ENCODE results near the gene PKNOX2. TPM values are rescaled to one million over a fixed set of nuclear protein-coding genes. Genes with fewer than 3 reads are reported as not detected.

The PKNOX2 gene
- total and polyA plus RNA-seq, 9 donors, result 10.6 to 42.3 (median 30.0) TPM

DNA sequence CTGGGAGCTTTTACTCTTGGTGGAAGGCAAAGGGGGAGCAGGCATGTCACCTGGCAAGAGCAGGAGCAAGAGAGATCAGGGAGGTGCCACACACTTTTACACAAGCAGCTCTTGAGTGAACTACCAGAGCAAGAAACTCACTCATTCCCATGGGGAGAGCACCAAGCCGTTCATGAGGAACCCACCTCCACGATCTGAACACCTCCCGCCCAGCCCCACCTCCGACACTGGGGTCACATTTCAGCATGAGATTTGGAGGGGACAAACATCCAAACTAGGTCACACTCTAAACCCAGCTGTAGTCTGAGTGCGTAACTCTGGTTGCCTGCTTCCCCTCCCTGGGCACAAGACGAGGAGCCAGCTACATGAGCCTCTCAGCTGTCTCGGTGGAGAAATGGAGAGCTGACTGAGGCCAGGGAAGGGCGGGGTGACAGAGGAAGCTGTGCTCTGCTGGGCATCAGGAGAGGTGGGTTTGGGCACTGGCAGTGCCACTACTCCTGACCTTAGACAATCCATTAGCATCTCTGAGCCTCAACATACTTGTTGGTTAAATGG lies 134.6 kb downstream of the PKNOX2 start:
- TF ChIP-seq, protein P1, sequence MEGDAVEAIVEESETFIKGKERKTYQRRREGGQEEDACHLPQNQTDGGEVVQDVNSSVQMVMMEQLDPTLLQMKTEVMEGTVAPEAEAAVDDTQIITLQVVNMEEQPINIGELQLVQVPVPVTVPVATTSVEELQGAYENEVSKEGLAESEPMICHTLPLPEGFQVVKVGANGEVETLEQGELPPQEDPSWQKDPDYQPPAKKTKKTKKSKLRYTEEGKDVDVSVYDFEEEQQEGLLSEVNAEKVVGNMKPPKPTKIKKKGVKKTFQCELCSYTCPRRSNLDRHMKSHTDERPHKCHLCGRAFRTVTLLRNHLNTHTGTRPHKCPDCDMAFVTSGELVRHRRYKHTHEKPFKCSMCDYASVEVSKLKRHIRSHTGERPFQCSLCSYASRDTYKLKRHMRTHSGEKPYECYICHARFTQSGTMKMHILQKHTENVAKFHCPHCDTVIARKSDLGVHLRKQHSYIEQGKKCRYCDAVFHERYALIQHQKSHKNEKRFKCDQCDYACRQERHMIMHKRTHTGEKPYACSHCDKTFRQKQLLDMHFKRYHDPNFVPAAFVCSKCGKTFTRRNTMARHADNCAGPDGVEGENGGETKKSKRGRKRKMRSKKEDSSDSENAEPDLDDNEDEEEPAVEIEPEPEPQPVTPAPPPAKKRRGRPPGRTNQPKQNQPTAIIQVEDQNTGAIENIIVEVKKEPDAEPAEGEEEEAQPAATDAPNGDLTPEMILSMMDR (IDR thresholded peaks at IDR 0.05), result no peak
- TF ChIP-seq EP300 (IDR thresholded peaks at IDR 0.05) (no peak), POLR2A (IDR thresholded peaks at IDR 0.05) (no peak)
- 83 to 90% (median 89%) methylated on average over 8 of the region's 8 CpGs for WGBS, 3 donors
- no peaks in the 10 kb centered on the region for H3K27me3 ChIP-seq
- H3K4me3 ChIP-seq, result no peak overlapping the region
- peaks cover 10% of the 10 kb centered on the region for H3K4me1 ChIP-seq (ENCODE audit: insufficient read depth)
- H3K36me3 ChIP-seq, result no peaks in the 10 kb centered on the region
- H3K27ac ChIP-seq, result no peak overlapping the region
- no peaks in the 10 kb centered on the region for H3K9me3 ChIP-seq
- intact Hi-C loops (cut with DNase I), result no loop called here
- DNase-seq, result no peak

DNA sequence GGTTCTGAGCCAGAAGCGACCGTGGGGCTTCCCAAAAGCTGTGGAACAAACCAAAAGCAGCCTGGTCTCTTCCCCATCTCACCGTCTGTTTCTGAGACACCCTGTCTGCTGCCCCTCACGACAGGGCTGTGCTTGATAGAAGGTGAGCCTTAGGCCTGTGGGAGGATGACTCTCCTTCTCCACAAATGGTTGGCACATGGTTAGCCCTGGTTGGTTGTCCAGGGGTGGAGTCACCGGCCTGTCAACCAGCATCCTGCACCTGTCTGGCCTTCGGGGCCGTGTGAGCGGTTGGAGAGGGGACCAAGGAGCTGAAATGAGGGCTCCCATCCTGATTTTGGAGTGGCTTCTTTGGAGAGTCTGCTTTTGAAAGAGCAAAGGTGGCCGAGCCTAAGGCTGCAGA lies 135.3 kb downstream of the PKNOX2 start:
- WGBS, 3 donors, result 84 to 89% (median 85%) methylated on average over 9 of the region's 9 CpGs
- H3K4me3 ChIP-seq, result no peak overlapping the region
- no peak overlapping the region for H3K27ac ChIP-seq
- H3K27me3 ChIP-seq, result no peaks in the 10 kb centered on the region
- DNase-seq, result no peak
- no peaks in the 10 kb centered on the region for H3K9me3 ChIP-seq
- intact Hi-C loops (cut with DNase I), result no loop called here
- no peaks in the 10 kb centered on the region for H3K36me3 ChIP-seq
- no peak for TF ChIP-seq EP300 (IDR thresholded peaks at IDR 0.05)
- peaks cover 10% of the 10 kb centered on the region for H3K4me1 ChIP-seq (ENCODE audit: insufficient read depth)

DNA sequence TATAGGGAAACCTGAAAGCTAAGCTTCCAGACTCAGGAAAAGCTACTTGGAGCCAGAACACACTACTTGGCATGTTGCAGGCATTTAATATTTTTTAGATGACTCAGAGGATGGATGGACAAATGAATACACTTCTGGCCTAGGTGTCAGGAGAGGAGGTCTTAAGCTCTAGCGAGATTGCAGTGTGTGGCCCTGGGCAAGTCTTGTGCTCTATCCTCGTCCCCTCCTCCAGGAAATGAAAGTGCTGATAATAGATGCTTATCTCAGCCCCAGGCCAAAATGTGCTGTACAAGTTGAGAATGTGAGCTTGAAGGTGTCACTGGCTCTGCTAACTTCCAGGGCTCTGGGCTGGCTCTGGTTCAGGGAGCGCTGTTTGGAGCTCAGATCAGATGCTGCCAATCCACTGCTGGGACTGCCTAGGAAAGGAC lies 136.3 kb downstream of the PKNOX2 start:
- DNase-seq, result no peak
- WGBS, 3 donors, result 38 to 43% (median 38%) methylated on average over 3 of the region's 3 CpGs
- Histone ChIP-seq H3K4me1 (ENCODE audit: insufficient read depth) (peaks cover 10% of the 10 kb centered on the region), H3K36me3 (no peaks in the 10 kb centered on the region), H3K27ac (no peak overlapping the region), H3K9me3 (no peaks in the 10 kb centered on the region), H3K4me3 (no peak overlapping the region), H3K27me3 (no peaks in the 10 kb centered on the region)
- no peak for TF ChIP-seq POLR2A (IDR thresholded peaks at IDR 0.05)
- TF ChIP-seq EP300 (IDR thresholded peaks at IDR 0.05), result no peak
- TF ChIP-seq, protein P1 (IDR thresholded peaks at IDR 0.05), result no peak
- intact Hi-C loops (cut with DNase I), result no loop called here

DNA sequence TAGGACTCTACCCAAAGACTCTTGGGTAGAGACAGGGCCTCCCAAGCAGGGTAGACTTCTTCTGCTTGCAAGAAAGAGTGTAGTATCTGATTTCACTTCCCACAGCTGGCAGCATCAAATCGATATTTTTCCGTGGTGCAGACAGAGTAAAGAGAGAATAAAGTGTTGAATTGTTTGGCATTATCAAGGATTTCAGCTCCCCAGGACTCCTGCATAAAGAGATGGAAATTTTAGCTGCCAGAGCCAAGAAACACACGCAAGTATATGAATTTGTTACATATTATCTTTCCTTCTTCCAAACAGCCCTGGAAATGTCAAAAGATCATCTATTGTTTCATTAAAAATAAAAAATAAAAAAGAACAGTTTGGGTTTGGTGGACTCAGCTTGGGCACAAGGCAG lies 136.8 kb downstream of the PKNOX2 start:
- Histone ChIP-seq H3K27me3 (no peaks in the 10 kb centered on the region), H3K9me3 (no peaks in the 10 kb centered on the region), H3K4me1 (ENCODE audit: insufficient read depth) (peaks cover 10% of the 10 kb centered on the region), H3K36me3 (no peaks in the 10 kb centered on the region), H3K4me3 (no peak overlapping the region), H3K27ac (no peak overlapping the region)
- 41 to 51% (median 43%) methylated on average over 3 of the region's 3 CpGs for WGBS, 3 donors
- DNase-seq, result no peak
- TF ChIP-seq, protein P1 (IDR thresholded peaks at IDR 0.05), result no peak
- TF ChIP-seq POLR2A (IDR thresholded peaks at IDR 0.05) (no peak), EP300 (IDR thresholded peaks at IDR 0.05) (no peak)
- intact Hi-C loops (cut with DNase I), result no loop called here

DNA sequence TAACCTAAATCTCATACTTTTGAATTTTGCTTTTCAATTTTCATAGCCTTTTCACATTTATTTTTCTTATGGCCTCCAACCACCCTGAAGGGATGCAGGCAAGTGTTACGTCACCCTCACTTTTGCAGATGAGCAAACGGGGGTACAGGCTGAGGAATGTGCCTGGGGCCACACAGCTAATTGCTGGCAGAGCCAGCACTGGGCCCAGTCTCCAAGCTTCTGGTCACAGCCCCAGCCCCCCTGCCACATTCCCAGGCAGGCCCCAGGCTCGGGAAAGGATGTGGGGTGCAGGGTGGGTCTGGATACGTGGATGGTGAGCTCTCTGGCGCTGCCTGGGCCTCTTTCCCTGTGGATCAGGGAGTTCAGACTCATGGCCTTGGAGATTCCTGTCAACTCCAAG lies 138.6 kb downstream of the PKNOX2 start:
- Histone ChIP-seq H3K9me3 (no peaks in the 10 kb centered on the region), H3K27me3 (no peaks in the 10 kb centered on the region), H3K4me1 (ENCODE audit: insufficient read depth) (peaks cover 10% of the 10 kb centered on the region), H3K27ac (no peak overlapping the region), H3K4me3 (no peak overlapping the region), H3K36me3 (no peaks in the 10 kb centered on the region)
- intact Hi-C loops (cut with DNase I), result no loop called here
- peak in 1 of 5 donors; percentile 12 for DNase-seq
- 78 to 96% (median 88%) methylated on average over 5 of the region's 5 CpGs for WGBS, 3 donors
- no peak for TF ChIP-seq POLR2A (IDR thresholded peaks at IDR 0.05)
- TF ChIP-seq EP300 (IDR thresholded peaks at IDR 0.05), result no peak
- TF ChIP-seq, protein P1 (IDR thresholded peaks at IDR 0.05), result no peak

All from ovary (tissue), 9 donors.